Right kidney (tissue), 1 donor: ENCODE results near the gene EXOC1.

Experiments used
- DNase-seq: peaks from one replicate; pipeline ENCODE4 v3.0.0-alpha.2; 2016

Gene EXOC1

DNA sequence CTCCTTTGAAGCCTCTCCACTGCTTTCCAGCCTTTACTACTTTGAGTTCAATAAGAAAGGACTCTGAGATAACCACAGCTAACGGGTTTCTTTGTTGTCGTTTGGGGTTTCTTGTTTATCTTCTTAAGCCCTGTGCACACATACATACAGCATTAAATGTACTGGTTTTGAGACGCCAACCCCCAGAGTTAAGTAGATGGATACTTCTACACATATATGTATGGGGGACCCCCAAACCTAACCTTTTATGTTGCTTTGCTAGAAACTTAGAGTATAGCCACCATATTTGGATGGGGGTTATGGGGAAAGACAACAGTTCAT, 96.0 kb downstream of the EXOC1 start:
- DNase-seq, result no peak

DNA sequence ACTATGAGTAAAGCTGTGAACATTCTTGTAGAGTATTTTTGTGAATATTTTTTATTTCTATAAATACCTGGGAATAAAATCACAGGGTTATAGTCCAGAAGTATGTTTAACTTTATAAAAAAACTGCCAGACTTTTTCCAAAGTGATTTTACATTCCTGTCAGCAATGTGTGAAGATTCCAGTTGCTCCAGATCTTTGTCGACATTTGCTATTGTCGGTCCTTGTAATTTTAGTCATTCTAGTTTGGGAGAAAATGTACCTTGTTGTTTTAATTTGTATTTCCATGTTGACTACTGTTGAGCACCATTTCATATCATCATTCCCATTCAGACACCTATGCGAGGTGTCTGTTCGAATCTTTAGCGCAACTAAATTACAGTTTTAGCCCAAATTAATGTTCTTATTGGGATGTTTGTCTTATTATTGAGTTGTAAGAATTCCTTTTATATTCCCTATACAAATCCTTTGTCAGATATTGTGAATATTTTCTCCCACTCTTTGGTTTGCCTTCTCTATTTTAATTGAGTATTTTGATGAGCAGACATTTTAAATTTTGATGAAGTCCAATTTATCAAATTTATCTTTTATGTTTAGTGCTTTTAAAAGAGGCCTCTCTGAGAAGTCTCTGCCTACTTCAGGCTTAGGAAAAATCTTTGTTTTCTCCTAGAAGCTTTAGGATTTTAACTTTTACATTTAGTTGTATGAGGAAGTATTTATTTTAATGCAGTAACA, 97.9 kb downstream of the EXOC1 start:
- DNase-seq, result no peak
